OCI-LY3 (cell line): ENCODE measurements around the gene DNAH1.

Experiments used
- H2AFZ ChIP-seq: fragments of 200-600, 300-600 bp; shearing (Covaris generic); 2 replicates; pipeline ENCODE4 v1.6.0; 2014; ENCODE audit warnings: antibody characterized with exemption, low read depth, low read length
- H3K27ac ChIP-seq: fragments of 200-600, 300-600 bp; sonication (generic); 2 replicates; pipeline ENCODE4 v1.5.1; 2014; ENCODE audit warnings: mild to moderate bottlenecking, low read length, moderate library complexity, mixed read lengths
- H3K27me3 ChIP-seq: fragments of 200-600, 300-600 bp; sonication (generic); 2 replicates; pipeline ENCODE4 v1.6.1; 2014; ENCODE audit warnings: low read depth, low read length, mixed read lengths
- H3K36me3 ChIP-seq: fragments of 200-600, 300-600 bp; sonication (generic); replicated peaks from 2 replicates; pipeline ENCODE3; 2014; ENCODE audit warnings: low read depth, low read length, mixed read lengths
- H3K4me1 ChIP-seq: fragments of 300-600, 200-600 bp; sonication (generic); 2 replicates; pipeline ENCODE4 v1.6.1; 2014; ENCODE audit warnings: low read length, mixed read lengths
- H3K4me2 ChIP-seq: fragments of 200-600, 300-600 bp; sonication (generic); 2 replicates; pipeline ENCODE4 v1.6.1; 2014; ENCODE audit warnings: low read length, mixed read lengths
- H3K4me3 ChIP-seq: fragments of 300-600, 200-600 bp; sonication (generic); 2 replicates; pipeline ENCODE4 v1.5.1; 2014; ENCODE audit warnings: antibody characterized with exemption, mild to moderate bottlenecking, low read length, moderate library complexity
- H3K79me2 ChIP-seq: fragments of 300-600, 200-600 bp; shearing (Covaris generic); 2 replicates; pipeline ENCODE4 v1.6.1; 2014; ENCODE audit warnings: mild to moderate bottlenecking, low read length, mixed read lengths
- H3K9ac ChIP-seq: fragments of 300-600, 200-600 bp; shearing (Covaris generic); 2 replicates; pipeline ENCODE4 v1.6.0; 2014; ENCODE audit warnings: mild to moderate bottlenecking, low read length, moderate library complexity
- H3K9me3 ChIP-seq: fragments of 200-600, 300-600 bp; shearing (Covaris generic); 2 replicates; pipeline ENCODE4 v1.6.1; 2014; ENCODE audit warnings: low read length, mixed read lengths; ENCODE audit not compliant: insufficient read depth
- H4K20me1 ChIP-seq: fragments of 200-600, 300-600 bp; sonication (generic); 2 replicates; pipeline ENCODE4 v1.6.1; 2016; ENCODE audit warnings: low read length, mixed read lengths; ENCODE audit not compliant: insufficient read depth
- EZH2phosphoT487 ChIP-seq: fragments of 200-600 bp; shearing (Covaris generic); IDR thresholded peaks from 2 replicates; pipeline ENCODE4 v1.6.1; 2018; ENCODE audit warnings: antibody characterized with exemption, mixed run types, low read depth
- TF ChIP-seq, protein P1 (sequence below): fragments of 200-600, 300-600 bp; sonication (generic); IDR thresholded peaks from 2 replicates; pipeline ENCODE4 v1.5.1; 2014; ENCODE audit warnings: antibody characterized with exemption, low read length, low read depth

Gene DNAH1

DNA sequence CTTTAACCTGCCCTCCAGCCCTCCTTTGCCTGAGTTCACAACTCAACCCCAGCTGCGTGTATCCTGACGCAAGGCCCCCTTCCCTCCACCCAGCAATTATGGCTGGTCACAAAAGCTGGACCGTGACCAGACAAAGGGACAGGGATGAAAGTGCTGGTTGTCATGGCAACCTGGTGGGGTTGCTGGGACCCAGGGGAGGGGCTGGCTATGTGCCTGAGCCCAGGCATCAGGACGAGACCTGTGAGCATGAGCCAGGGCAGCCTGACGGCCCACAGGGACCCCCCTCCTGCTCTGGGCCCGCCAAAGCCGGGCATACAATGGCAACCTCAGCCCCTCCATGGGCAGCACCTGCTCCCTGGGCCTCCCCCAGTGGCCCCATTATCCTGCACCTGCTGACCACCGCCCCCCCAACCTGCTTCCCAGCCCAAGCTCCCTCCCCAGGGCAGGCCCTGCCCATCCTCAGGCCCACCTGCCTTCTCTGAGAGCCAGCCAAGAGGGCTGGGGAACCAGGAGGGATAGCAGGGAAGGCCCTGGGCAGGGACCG is 4.5 kb upstream of the DNAH1 start:
- Histone ChIP-seq H3K36me3 (no peaks in the 10 kb centered on the region), H3K27ac (peak overlapping the region; percentile 30), H3K79me2 (no peaks in the 10 kb centered on the region), H3K9ac (peak overlapping the region; percentile 36; the same call in 1 of the 2 replicates), H3K4me2 (peak overlapping the region; percentile 68), H3K9me3 (no peaks in the 10 kb centered on the region), H3K27me3 (no peaks in the 10 kb centered on the region), H3K4me1 (peaks cover 48% of the 10 kb centered on the region), H4K20me1 (no peaks in the 10 kb centered on the region), H2AFZ (no peak overlapping the region), H3K4me3 (peak overlapping the region; percentile 27; the same call in 1 of the 2 replicates)
- TF ChIP-seq, protein P1, sequence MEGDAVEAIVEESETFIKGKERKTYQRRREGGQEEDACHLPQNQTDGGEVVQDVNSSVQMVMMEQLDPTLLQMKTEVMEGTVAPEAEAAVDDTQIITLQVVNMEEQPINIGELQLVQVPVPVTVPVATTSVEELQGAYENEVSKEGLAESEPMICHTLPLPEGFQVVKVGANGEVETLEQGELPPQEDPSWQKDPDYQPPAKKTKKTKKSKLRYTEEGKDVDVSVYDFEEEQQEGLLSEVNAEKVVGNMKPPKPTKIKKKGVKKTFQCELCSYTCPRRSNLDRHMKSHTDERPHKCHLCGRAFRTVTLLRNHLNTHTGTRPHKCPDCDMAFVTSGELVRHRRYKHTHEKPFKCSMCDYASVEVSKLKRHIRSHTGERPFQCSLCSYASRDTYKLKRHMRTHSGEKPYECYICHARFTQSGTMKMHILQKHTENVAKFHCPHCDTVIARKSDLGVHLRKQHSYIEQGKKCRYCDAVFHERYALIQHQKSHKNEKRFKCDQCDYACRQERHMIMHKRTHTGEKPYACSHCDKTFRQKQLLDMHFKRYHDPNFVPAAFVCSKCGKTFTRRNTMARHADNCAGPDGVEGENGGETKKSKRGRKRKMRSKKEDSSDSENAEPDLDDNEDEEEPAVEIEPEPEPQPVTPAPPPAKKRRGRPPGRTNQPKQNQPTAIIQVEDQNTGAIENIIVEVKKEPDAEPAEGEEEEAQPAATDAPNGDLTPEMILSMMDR = no peak
- no peak for TF ChIP-seq EZH2phosphoT487

DNA sequence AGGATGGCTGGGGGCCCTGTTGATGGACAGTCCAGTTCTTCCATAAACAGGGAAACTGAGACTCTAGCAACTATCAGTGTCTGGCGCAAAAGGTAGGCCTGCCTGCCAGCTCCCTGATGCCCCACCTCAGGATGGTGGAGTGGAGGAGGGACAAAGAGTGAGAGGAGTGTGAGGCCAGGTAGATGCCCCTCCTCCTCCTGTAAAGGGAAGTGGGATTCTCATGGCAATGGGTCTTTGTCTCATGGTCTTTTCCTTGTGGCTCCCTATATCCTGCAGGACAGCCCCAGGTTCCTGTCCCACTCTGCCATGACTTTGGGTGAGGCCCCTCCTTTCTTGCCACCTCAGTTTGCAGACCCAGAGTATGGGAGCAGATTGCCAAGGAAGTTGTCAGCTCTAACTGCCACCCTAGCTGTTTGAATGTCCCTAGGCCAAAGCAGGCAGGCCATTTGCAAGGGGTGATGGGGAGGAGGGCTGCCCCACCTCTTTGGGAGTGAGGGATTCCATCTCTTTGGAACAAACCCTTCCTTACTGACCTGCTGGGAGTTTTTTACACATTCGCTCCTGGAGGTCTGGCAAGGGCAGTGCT is 2.8 kb upstream of the DNAH1 start:
- Histone ChIP-seq H3K27ac (peak overlapping the region; percentile 41), H3K4me2 (peak overlapping the region; percentile 71), H3K4me1 (peaks cover 57% of the 10 kb centered on the region), H4K20me1 (no peaks in the 10 kb centered on the region), H2AFZ (no peak overlapping the region), H3K9me3 (no peaks in the 10 kb centered on the region), H3K9ac (peak overlapping the region; percentile 10; the same call in 1 of the 2 replicates), H3K79me2 (no peaks in the 10 kb centered on the region), H3K36me3 (no peaks in the 10 kb centered on the region), H3K4me3 (peak overlapping the region; percentile 35), H3K27me3 (0 out of 2 replicates have a peak, but pooled peaks cover 2% of the 10 kb centered on the region)
- TF ChIP-seq, protein P1 = no peak
- no peak for TF ChIP-seq EZH2phosphoT487

DNA sequence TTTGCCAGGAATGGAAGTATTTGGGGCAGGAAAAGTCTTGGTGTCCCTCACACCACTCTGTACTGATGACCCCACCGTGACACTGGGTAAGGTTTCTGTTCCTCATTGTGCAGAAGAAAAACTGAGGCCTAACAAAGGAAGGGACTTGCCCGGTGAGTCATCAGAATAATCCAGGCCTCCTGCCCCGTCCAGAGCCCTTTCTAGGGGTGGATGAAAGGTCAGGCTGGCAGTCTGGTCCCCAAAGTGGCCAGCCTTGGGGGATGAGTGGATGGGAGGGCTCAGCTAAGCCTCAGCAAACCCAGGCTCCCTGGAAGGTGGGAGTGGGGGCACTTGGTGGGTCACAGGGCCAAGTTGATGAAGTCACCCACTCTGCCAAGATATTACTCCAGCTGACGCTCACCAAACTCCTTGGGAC is 2.3 kb upstream of the DNAH1 start:
- Histone ChIP-seq H3K4me1 (peaks cover 57% of the 10 kb centered on the region), H3K4me2 (peak overlapping the region; percentile 71), H4K20me1 (no peaks in the 10 kb centered on the region), H3K27ac (peak overlapping the region; percentile 41), H3K4me3 (peak overlapping the region; percentile 35), H3K79me2 (no peaks in the 10 kb centered on the region), H3K9me3 (no peaks in the 10 kb centered on the region), H3K27me3 (0 out of 2 replicates have a peak, but pooled peaks cover 4% of the 10 kb centered on the region), H3K9ac (peak overlapping the region; percentile 10; the same call in 1 of the 2 replicates), H2AFZ (no peak overlapping the region), H3K36me3 (no peaks in the 10 kb centered on the region)
- TF ChIP-seq, protein P1 = no peak
- TF ChIP-seq EZH2phosphoT487 = no peak

DNA sequence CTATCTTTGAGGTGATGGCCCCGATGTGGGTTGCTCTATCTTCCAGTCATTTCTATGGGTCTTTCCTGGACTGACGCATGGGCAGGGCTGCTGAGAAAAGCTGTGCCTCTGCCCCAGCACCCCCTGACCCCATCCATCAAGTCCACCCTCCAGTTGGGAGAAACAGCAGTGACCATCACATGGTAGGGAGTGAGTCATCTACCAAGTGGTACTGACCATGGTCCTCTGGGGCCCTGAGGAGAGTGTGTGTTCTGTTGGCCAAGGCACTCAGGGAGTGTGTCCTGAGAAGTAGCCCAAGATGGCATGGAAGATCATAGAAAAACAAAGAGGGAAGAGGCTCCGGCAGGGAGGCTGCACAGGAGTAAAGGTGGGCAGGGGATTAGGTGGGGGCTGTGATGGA is 1.6 kb upstream of the DNAH1 start:
- Histone ChIP-seq H3K79me2 (no peaks in the 10 kb centered on the region), H4K20me1 (no peaks in the 10 kb centered on the region), H3K4me1 (peaks cover 57% of the 10 kb centered on the region), H2AFZ (no peak overlapping the region), H3K9ac (no peak overlapping the region), H3K9me3 (no peaks in the 10 kb centered on the region), H3K27ac (no peak overlapping the region), H3K4me3 (no peak overlapping the region), H3K36me3 (no peaks in the 10 kb centered on the region), H3K4me2 (peak overlapping the region; percentile 71), H3K27me3 (peaks cover 9% of the 10 kb centered on the region; the same call in 1 of the 2 replicates)
- TF ChIP-seq, protein P1 = no peak
- no peak for TF ChIP-seq EZH2phosphoT487
